Measurements from ENCODE around the gene LRRC3. TPM values are rescaled to one million over a fixed set of nuclear protein-coding genes. Genes with fewer than 3 reads are reported as not detected.

Gene LRRC3
- total RNA-seq, 1 donor from 2014 or later = 2.5 TPM

DNA sequence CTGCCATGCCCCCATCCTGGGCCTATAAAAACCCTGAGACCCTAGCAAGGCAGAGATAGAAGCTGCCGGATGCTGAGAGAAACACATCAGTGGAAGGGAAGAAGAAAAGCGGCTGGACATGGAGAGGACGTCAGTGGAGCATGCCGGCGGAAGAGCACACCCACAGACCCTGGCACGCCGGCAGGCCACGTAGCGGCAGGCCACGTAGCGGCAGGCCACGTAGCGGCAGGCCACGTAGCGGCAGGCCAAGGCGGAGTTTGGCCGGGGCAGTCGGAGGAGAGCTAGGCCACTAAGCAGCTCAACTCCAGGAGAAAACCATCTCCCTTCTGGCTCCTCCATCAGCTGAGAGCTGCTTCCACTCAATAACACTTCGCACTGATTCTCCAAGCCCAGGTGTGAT lies 35.1 kb downstream of the LRRC3 start:
- peaks cover 8% of the 10 kb centered on the region for H3K36me3 Mint-ChIP-seq
- no peak overlapping the region for H3K27ac Mint-ChIP-seq
- TF ChIP-seq, protein P1, sequence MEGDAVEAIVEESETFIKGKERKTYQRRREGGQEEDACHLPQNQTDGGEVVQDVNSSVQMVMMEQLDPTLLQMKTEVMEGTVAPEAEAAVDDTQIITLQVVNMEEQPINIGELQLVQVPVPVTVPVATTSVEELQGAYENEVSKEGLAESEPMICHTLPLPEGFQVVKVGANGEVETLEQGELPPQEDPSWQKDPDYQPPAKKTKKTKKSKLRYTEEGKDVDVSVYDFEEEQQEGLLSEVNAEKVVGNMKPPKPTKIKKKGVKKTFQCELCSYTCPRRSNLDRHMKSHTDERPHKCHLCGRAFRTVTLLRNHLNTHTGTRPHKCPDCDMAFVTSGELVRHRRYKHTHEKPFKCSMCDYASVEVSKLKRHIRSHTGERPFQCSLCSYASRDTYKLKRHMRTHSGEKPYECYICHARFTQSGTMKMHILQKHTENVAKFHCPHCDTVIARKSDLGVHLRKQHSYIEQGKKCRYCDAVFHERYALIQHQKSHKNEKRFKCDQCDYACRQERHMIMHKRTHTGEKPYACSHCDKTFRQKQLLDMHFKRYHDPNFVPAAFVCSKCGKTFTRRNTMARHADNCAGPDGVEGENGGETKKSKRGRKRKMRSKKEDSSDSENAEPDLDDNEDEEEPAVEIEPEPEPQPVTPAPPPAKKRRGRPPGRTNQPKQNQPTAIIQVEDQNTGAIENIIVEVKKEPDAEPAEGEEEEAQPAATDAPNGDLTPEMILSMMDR (IDR thresholded peaks at IDR 0.05) = no peak
- TF ChIP-seq EZH2 (IDR thresholded peaks at IDR 0.05) (no peak), EZH2phosphoT487 (IDR thresholded peaks at IDR 0.05) (no peak)
- peaks cover 9% of the 10 kb centered on the region for H3K79me2 ChIP-seq (ENCODE audit: low read depth)
- no peak overlapping the region for H3K9ac ChIP-seq
- H3K4me3 Mint-ChIP-seq = no peak overlapping the region
- no peak overlapping the region for H3K4me3 ChIP-seq
- peaks cover 10% of the 10 kb centered on the region for H3K27me3 Mint-ChIP-seq (ENCODE audit: insufficient read depth, low read depth)
- no peaks in the 10 kb centered on the region for H3F3A ChIP-seq (ENCODE audit: low read depth)
- H3K4me1 Mint-ChIP-seq = no peaks in the 10 kb centered on the region
- no peaks in the 10 kb centered on the region for H4K20me1 ChIP-seq (ENCODE audit: low read depth)
- H3K9me3 Mint-ChIP-seq = peaks cover 26% of the 10 kb centered on the region
- H3K36me3 ChIP-seq = no peaks in the 10 kb centered on the region
- H3K27me3 ChIP-seq = no peaks in the 10 kb centered on the region
- no peaks in the 10 kb centered on the region for H3K4me1 ChIP-seq
- DNase-seq (ENCODE audit: low spot score) = no peak
- peaks cover 5% of the 10 kb centered on the region for H3K9me3 ChIP-seq (ENCODE audit: low read depth)
- H2AFZ ChIP-seq (replicated peaks) = no peak overlapping the region
- H3K27ac ChIP-seq = no peak overlapping the region
- H3K4me2 ChIP-seq = no peak overlapping the region

DNA sequence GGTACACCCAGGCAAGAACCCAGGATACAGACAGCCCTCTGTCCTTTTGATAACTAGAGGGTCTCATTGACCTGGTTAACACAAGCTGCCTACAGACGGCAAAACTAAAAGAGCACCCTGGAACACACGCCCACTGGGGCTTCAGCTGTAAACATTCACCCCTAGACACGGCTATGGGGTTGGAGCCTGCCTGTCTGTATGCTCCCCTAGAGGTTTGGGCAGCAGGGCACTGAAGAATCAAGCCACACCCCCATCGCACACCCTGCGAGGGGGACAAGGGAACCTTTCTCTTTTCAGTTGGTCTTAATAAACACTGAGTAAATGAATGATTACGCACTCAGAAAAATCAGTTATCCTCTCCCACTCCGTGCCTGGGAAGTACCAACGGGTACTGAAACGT lies 35.5 kb downstream of the LRRC3 start:
- H3K9ac ChIP-seq = no peak overlapping the region
- no peak overlapping the region for H3K4me2 ChIP-seq
- peaks cover 8% of the 10 kb centered on the region for H3K36me3 Mint-ChIP-seq
- DNase-seq (ENCODE audit: low spot score) = no peak
- H3K4me1 Mint-ChIP-seq = peaks cover 2% of the 10 kb centered on the region
- H3K9me3 ChIP-seq (ENCODE audit: low read depth) = peaks cover 5% of the 10 kb centered on the region
- peaks cover 27% of the 10 kb centered on the region for H3K9me3 Mint-ChIP-seq
- no peak overlapping the region for H3K27ac Mint-ChIP-seq
- no peaks in the 10 kb centered on the region for H4K20me1 ChIP-seq (ENCODE audit: low read depth)
- H3F3A ChIP-seq (ENCODE audit: low read depth) = no peaks in the 10 kb centered on the region
- no peaks in the 10 kb centered on the region for H3K36me3 ChIP-seq
- TF ChIP-seq EZH2 (IDR thresholded peaks at IDR 0.05) (no peak), EZH2phosphoT487 (IDR thresholded peaks at IDR 0.05) (no peak)
- TF ChIP-seq, protein P1 (IDR thresholded peaks at IDR 0.05) = no peak
- H2AFZ ChIP-seq (replicated peaks) = no peak overlapping the region
- H3K27me3 ChIP-seq = no peaks in the 10 kb centered on the region
- H3K27me3 Mint-ChIP-seq (ENCODE audit: insufficient read depth, low read depth) = peaks cover 10% of the 10 kb centered on the region
- H3K4me1 ChIP-seq = no peaks in the 10 kb centered on the region
- peaks cover 9% of the 10 kb centered on the region for H3K79me2 ChIP-seq (ENCODE audit: low read depth)
- no peak overlapping the region for H3K4me3 Mint-ChIP-seq
- H3K27ac ChIP-seq = no peak overlapping the region
- no peak overlapping the region for H3K4me3 ChIP-seq

DNA sequence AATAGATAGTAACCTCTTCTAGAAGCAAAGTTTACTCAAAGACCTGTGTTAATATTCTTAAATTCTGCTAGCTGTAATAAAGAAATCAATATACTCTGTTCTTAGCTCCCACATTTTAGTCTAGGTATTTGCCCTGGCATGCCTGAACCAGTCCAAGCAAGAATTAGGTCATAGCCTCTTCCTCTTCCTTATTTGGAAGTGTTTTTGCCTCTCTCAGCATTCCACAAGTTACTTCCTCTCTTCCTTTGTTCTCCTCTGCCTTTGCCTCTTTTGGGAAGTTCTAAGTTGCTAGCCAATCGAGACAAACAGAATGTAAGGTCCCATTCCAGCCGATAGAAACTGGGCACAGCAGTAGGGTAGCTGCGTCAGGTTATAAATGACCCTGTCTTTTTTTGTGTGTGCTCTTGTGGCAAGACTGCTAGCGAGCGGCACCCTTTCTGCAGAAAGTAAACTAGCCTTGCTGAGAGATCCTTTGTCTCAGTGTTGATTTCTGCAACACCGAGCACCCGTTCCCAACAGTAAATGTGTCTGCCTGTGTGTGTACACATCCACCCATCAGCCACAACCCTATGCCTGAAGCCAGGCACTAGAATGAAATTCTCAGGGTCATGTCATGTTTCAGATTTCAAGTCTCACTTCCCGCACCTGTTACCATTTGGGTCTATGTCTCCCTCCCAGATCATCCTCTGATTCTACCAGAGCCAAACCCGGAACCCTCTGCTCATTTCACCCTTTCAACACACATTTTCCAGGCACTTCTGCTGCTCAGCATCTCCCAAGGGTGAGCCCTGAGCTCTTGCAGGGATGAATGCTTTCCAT lies 37.5 kb downstream of the LRRC3 start:
- no peak for DNase-seq (ENCODE audit: low spot score)
- no peak overlapping the region for H3K4me2 ChIP-seq
- H3K27me3 ChIP-seq = no peaks in the 10 kb centered on the region
- H4K20me1 ChIP-seq (ENCODE audit: low read depth) = no peaks in the 10 kb centered on the region
- Mint-ChIP-seq H3K9me3 (peaks cover 26% of the 10 kb centered on the region), H3K27ac (no peak overlapping the region), H3K4me3 (no peak overlapping the region), H3K4me1 (peaks cover 21% of the 10 kb centered on the region), H3K36me3 (peaks cover 8% of the 10 kb centered on the region), H3K27me3 (ENCODE audit: insufficient read depth, low read depth) (peaks cover 11% of the 10 kb centered on the region)
- peaks cover 17% of the 10 kb centered on the region for H3K4me1 ChIP-seq
- no peaks in the 10 kb centered on the region for H3K36me3 ChIP-seq
- no peak overlapping the region for H2AFZ ChIP-seq (replicated peaks)
- H3K9ac ChIP-seq = no peak overlapping the region
- H3K27ac ChIP-seq = no peak overlapping the region
- H3F3A ChIP-seq (ENCODE audit: low read depth) = peaks cover 11% of the 10 kb centered on the region
- H3K4me3 ChIP-seq = no peak overlapping the region
- peaks cover 5% of the 10 kb centered on the region for H3K9me3 ChIP-seq (ENCODE audit: low read depth)
- TF ChIP-seq EZH2phosphoT487 (IDR thresholded peaks at IDR 0.05) = no peak
- TF ChIP-seq EZH2 (IDR thresholded peaks at IDR 0.05) = no peak
- TF ChIP-seq, protein P1 (IDR thresholded peaks at IDR 0.05) = no peak
- H3K79me2 ChIP-seq (ENCODE audit: low read depth) = peaks cover 8% of the 10 kb centered on the region

Measured in neural progenitor cell (in vitro differentiated cells).